GM23338 (cell line): ENCODE measurements around the gene HLA-C. TPM values are rescaled to one million over a fixed set of nuclear protein-coding genes. Genes with fewer than 3 reads are reported as not detected.

Experiments used
- ATAC-seq: fragments of 200-7000 bp; cut with Tn5 transposase; 3 replicates; pipeline ENCODE4 v1.9.1; 2020
- DNase-seq: peaks from one replicate; pipeline ENCODE4 v3.0.0-alpha.2; 2015; ENCODE audit warnings: low spot score
- H2AFZ ChIP-seq: fragments of 200-600 bp; sonication (generic); 2 replicates; pipeline ENCODE4 v1.8.0; 2016; ENCODE audit warnings: antibody characterized with exemption, mild to moderate bottlenecking, moderate library complexity
- H3F3A ChIP-seq: fragments of 200-600 bp; sonication (generic); replicated peaks from 2 replicates; pipeline ENCODE4 v1.8.0; 2017; ENCODE audit warnings: antibody characterized with exemption, mixed run types, low read depth
- H3K27ac ChIP-seq: fragments of 200-600 bp; sonication (generic); 2 replicates; pipeline ENCODE4 v1.6.1; 2016; ENCODE audit warnings: low read depth
- H3K27me3 ChIP-seq: fragments of 200-600 bp; sonication (generic); 2 replicates; pipeline ENCODE4 v1.8.0; 2016; ENCODE audit warnings: mild to moderate bottlenecking, mixed run types, moderate library complexity; ENCODE audit not compliant: insufficient read depth
- H3K36me3 ChIP-seq: fragments of 200-600 bp; sonication (generic); 2 replicates; pipeline ENCODE4 v1.8.0; 2016; ENCODE audit warnings: mild to moderate bottlenecking; ENCODE audit not compliant: insufficient read depth
- H3K4me1 ChIP-seq: fragments of 200-600 bp; sonication (generic); 2 replicates; pipeline ENCODE4 v1.8.0; 2016; ENCODE audit warnings: mild to moderate bottlenecking, moderate library complexity; ENCODE audit not compliant: insufficient read depth
- H3K4me2 ChIP-seq: fragments of 200-600 bp; sonication (generic); 2 replicates; pipeline ENCODE4 v1.7.1; 2017; ENCODE audit warnings: mixed run types
- H3K4me3 ChIP-seq: fragments of 200-600 bp; sonication (generic); 2 replicates; pipeline ENCODE4 v1.6.1; 2016; ENCODE audit warnings: mixed run types
- H3K79me2 ChIP-seq: fragments of 200-600 bp; sonication (generic); replicated peaks from 2 replicates; pipeline ENCODE4 v1.8.0; 2017; ENCODE audit warnings: mild to moderate bottlenecking; ENCODE audit not compliant: insufficient read depth
- H3K9me2 ChIP-seq: fragments of 200-600 bp; sonication (generic); 2 replicates; pipeline ENCODE4 v1.8.0; 2017; ENCODE audit not compliant: insufficient read depth
- H4K20me1 ChIP-seq: fragments of 200-600 bp; sonication (generic); replicated peaks from 2 replicates; pipeline ENCODE4 v1.8.0; 2017; ENCODE audit warnings: mild to moderate bottlenecking; ENCODE audit not compliant: insufficient read depth
- H3K27ac Mint-ChIP-seq: 2 replicates; pipeline ENCODE4 v1.8.0; 2020; ENCODE audit warnings: inconsistent platforms, mild to moderate bottlenecking, moderate library complexity, mixed read lengths
- H3K27me3 Mint-ChIP-seq: 3 replicates; pipeline ENCODE4 v1.8.0; 2022; ENCODE audit warnings: low read depth, mild to moderate bottlenecking, moderate library complexity, mixed read lengths, inconsistent platforms; ENCODE audit not compliant: insufficient read depth, poor library complexity
- H3K36me3 Mint-ChIP-seq: 3 replicates; pipeline ENCODE4 v1.8.0; 2021; ENCODE audit warnings: low read depth, mild to moderate bottlenecking, inconsistent platforms, moderate library complexity, mixed read lengths
- H3K4me1 Mint-ChIP-seq: 3 replicates; pipeline ENCODE4 v1.8.0; 2020; ENCODE audit warnings: mild to moderate bottlenecking, inconsistent platforms, mixed read lengths
- H3K4me3 Mint-ChIP-seq: 3 replicates; pipeline ENCODE4 v1.8.0; 2021; ENCODE audit warnings: moderate library complexity, mild to moderate bottlenecking, inconsistent platforms, mixed read lengths
- H3K9me3 Mint-ChIP-seq: 3 replicates; pipeline ENCODE4 v1.8.0; 2020; ENCODE audit warnings: moderate library complexity, mild to moderate bottlenecking, inconsistent platforms, mixed read lengths
- CREB1 ChIP-seq: fragments of 250-450 bp; sonication (Bioruptor Pico); IDR thresholded peaks from 2 replicates; pipeline ENCODE4 v1.5.0; 2020; ENCODE audit warnings: low read depth, mild to moderate bottlenecking, moderate library complexity
- CTCF ChIP-seq, 2 experiments: fragments of 200-600 bp in 1 of 2; sonication (generic) in 1 of 2; conservative IDR thresholded peaks; 2 replicates each; pipeline versions ENCODE4 v1.5.1 to v1.6.1; 2016 to 2017; ENCODE audit warnings: antibody characterized with exemption in 2 of 2, low read depth in 2 of 2, mild to moderate bottlenecking in 2 of 2, moderate library complexity in 1 of 2
- EZH2 ChIP-seq: fragments of 200-600 bp; sonication (generic); IDR thresholded peaks from one replicate; pipeline ENCODE4 v1.8.0; 2017; ENCODE audit warnings: antibody characterized with exemption, mild to moderate bottlenecking, low read depth; ENCODE audit not compliant: unreplicated experiment
- EZH2phosphoT487 ChIP-seq: fragments of 200-600 bp; sonication (generic); IDR thresholded peaks from one replicate; pipeline ENCODE4 v1.8.1; 2018; ENCODE audit warnings: antibody characterized with exemption; ENCODE audit not compliant: unreplicated experiment
- JUNB ChIP-seq: IDR thresholded peaks from one replicate; pipeline ENCODE4 v1.6.1; 2016; ENCODE audit warnings: antibody characterized with exemption; ENCODE audit not compliant: unreplicated experiment
- POLR2AphosphoS5 ChIP-seq: IDR thresholded peaks from 2 replicates; pipeline ENCODE4 v1.6.1; 2016; ENCODE audit warnings: antibody characterized with exemption, low read depth
- REST ChIP-seq: IDR thresholded peaks from one replicate; pipeline ENCODE4 v1.6.1; 2018; ENCODE audit warnings: antibody characterized with exemption; ENCODE audit not compliant: unreplicated experiment
- STAT1 ChIP-seq: IDR thresholded peaks from one replicate; pipeline ENCODE4 v1.6.1; 2016; ENCODE audit warnings: antibody characterized with exemption; ENCODE audit not compliant: unreplicated experiment
- ZNF114 ChIP-seq: fragments of 250-450 bp; sonication (Bioruptor Pico); IDR thresholded peaks from 2 replicates; pipeline ENCODE4 v1.5.0; 2020; ENCODE audit warnings: mild to moderate bottlenecking, moderate library complexity
- ZNF331 ChIP-seq: fragments of 250-450 bp; sonication (Bioruptor Pico); IDR thresholded peaks from 2 replicates; pipeline ENCODE4 v1.5.0; 2020; ENCODE audit warnings: low read depth, mild to moderate bottlenecking, moderate library complexity
- ZNF462 ChIP-seq: fragments of 250-450 bp; sonication (Bioruptor Pico); IDR thresholded peaks from 2 replicates; pipeline ENCODE4 v1.5.0; 2020; ENCODE audit warnings: mild to moderate bottlenecking, moderate library complexity
- polyA plus RNA-seq: library from polyadenylated mRNA; unstranded; fragments of >200 nt; fragmentation: Nextera tagmentation; extraction: Ambion mirVana; gene quantifications from 2 replicates; pipeline ENCODE4 v1.2.1, GENCODE V29; 2016
- total RNA-seq: library from RNA; depleted of rRNA; stranded (reverse); fragments of >200 nt; shearing (Covaris generic); gene quantifications from 2 replicates; pipeline ENCODE4 v1.2.3, GENCODE V29; 2014

Gene HLA-C
- total and polyA plus RNA-seq, 2 experiments from 2014 or later, result 73.1 to 116 TPM

- Histone ChIP-seq H3F3A (no peaks in the 10 kb centered on the region), H3K4me2 (no peak overlapping the region), H3K9me2 (0 out of 2 replicates have a peak, but pooled peaks cover 8% of the 10 kb centered on the region), H4K20me1 (no peaks in the 10 kb centered on the region), H2AFZ (no peak overlapping the region), H3K79me2 (no peaks in the 10 kb centered on the region), H3K4me1 (no peaks in the 10 kb centered on the region), H3K27me3 (no peaks in the 10 kb centered on the region), H3K4me3 (no peak overlapping the region), H3K27ac (no peak overlapping the region), H3K36me3 (no peaks in the 10 kb centered on the region)
- Mint-ChIP-seq H3K36me3 (no peaks in the 10 kb centered on the region), H3K27ac (no peak overlapping the region), H3K4me1 (no peaks in the 10 kb centered on the region; the same call in 2 of the 3 replicates), H3K4me3 (no peak overlapping the region), H3K9me3 (no peaks in the 10 kb centered on the region; the same call in 2 of the 3 replicates), H3K27me3 (no peaks in the 10 kb centered on the region)
- TF ChIP-seq ZNF462 (CRISPR knock-in tag), result no peak
- TF ChIP-seq ZNF331, result no peak
- no peak for TF ChIP-seq JUNB
- TF ChIP-seq EZH2, result no peak
- TF ChIP-seq CREB1 (CRISPR knock-in tag), result no peak
- no peak for TF ChIP-seq ZNF114 (CRISPR knock-in tag)
- no peak for TF ChIP-seq STAT1
- TF ChIP-seq POLR2AphosphoS5, result no peak
- no peak for TF ChIP-seq REST
- no peak for TF ChIP-seq EZH2phosphoT487
- no peak for TF ChIP-seq CTCF (conservative IDR thresholded peaks at IDR 0.05; ENCODE audit: low read depth in 2 of 2)
- no peak for ATAC-seq
- no peak for DNase-seq
Observed at GRCh38 chr6:31317036-31317435, 45.1 kb upstream of the HLA-C start.
